Measurements from ENCODE around the gene NKPD1.

NKPD1 gene

GRCh38 chr19:45142726-45143110 is 18.1 kb downstream of the NKPD1 start:
- DNase-seq (ENCODE audit: low read depth) = no peak
- H3K4me3 ChIP-seq (ENCODE audit: low read length) = no peak overlapping the region
- TF ChIP-seq, protein P1, sequence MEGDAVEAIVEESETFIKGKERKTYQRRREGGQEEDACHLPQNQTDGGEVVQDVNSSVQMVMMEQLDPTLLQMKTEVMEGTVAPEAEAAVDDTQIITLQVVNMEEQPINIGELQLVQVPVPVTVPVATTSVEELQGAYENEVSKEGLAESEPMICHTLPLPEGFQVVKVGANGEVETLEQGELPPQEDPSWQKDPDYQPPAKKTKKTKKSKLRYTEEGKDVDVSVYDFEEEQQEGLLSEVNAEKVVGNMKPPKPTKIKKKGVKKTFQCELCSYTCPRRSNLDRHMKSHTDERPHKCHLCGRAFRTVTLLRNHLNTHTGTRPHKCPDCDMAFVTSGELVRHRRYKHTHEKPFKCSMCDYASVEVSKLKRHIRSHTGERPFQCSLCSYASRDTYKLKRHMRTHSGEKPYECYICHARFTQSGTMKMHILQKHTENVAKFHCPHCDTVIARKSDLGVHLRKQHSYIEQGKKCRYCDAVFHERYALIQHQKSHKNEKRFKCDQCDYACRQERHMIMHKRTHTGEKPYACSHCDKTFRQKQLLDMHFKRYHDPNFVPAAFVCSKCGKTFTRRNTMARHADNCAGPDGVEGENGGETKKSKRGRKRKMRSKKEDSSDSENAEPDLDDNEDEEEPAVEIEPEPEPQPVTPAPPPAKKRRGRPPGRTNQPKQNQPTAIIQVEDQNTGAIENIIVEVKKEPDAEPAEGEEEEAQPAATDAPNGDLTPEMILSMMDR (IDR thresholded peaks at IDR 0.05; ENCODE audit: insufficient read depth, low read depth, low read length, missing control alignments) = no peak

- no peak for DNase-seq (ENCODE audit: low read depth)
- H3K4me3 ChIP-seq (ENCODE audit: low read length) = no peak overlapping the region
- TF ChIP-seq, protein P1 (IDR thresholded peaks at IDR 0.05; ENCODE audit: insufficient read depth, low read depth, low read length, missing control alignments) = no peak
These were observed 18.6 kb downstream of the NKPD1 start for GRCh38 chr19:45142016-45142725.

DNA sequence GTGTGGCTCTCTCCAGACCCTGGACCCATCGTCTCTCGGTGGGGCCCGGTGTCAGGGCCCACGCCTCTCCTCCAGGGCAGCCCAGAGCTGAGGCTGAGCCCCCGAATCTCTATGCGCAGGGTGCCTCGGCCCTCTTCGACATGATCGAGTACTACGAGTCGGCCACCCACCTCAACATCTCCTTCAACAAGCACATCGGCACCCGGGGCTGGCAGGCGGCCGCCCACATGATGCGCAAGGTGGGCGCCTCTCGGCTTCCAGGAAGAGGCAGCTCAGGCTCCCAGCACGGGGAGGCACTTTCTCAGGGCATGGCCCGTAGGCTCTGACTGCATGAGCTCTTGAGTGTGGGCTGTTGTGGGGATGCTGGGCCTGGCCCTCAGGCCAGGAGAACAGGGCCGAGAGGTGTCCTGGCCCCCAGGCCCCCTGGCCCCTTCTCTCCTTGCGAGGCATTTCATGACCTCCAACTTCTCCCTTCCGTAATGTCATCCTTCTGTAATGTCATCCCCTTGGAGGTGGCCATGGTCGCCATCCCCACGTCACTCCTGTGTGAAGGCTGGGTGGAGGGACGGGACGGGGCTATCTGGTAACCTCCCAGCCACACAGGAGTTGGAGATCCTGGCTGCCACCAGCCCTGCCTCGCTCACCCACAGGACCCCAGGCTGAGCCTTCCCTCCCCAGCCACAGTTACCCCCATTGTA is 19.4 kb downstream of the NKPD1 start:
- H3K4me3 ChIP-seq (ENCODE audit: low read length) = no peak overlapping the region
- TF ChIP-seq, protein P1 (IDR thresholded peaks at IDR 0.05; ENCODE audit: insufficient read depth, low read depth, low read length, missing control alignments) = no peak
- DNase-seq (ENCODE audit: low read depth) = no peak

GRCh38 chr19:45140533-45140932 is 20.2 kb downstream of the NKPD1 start:
- no peak overlapping the region for H3K4me3 ChIP-seq (ENCODE audit: low read length)
- TF ChIP-seq, protein P1 (IDR thresholded peaks at IDR 0.05; ENCODE audit: insufficient read depth, low read depth, low read length, missing control alignments) = no peak
- DNase-seq (ENCODE audit: low read depth) = no peak

- TF ChIP-seq, protein P1 (IDR thresholded peaks at IDR 0.05; ENCODE audit: insufficient read depth, low read depth, low read length, missing control alignments) = no peak
- no peak for DNase-seq (ENCODE audit: low read depth)
- H3K4me3 ChIP-seq (ENCODE audit: low read length) = no peak overlapping the region
These were observed 20.7 kb downstream of the NKPD1 start for GRCh38 chr19:45140144-45140503.

- no peak overlapping the region for H3K4me3 ChIP-seq (ENCODE audit: low read length)
- TF ChIP-seq, protein P1 (IDR thresholded peaks at IDR 0.05; ENCODE audit: insufficient read depth, low read depth, low read length, missing control alignments) = no peak
- no peak for DNase-seq (ENCODE audit: low read depth)
These were observed 21.3 kb downstream of the NKPD1 start for GRCh38 chr19:45139286-45140143.
